IPS DF 19.7 (cell line): ENCODE results near the gene CHML.
"Not testable (repeated sequence)": the region's sequence is repeated elsewhere in the genome, so short reads cannot be mapped to it uniquely, and the experiment has no call there.

Experiments
- DNase-seq: peaks from one replicate; pipeline ENCODE4 v3.0.0-alpha.2; 2013; ENCODE audit warnings: low read depth, low spot score

CHML gene

GRCh38 chr1:241640149-241640866, at the start of gene CHML, which contains the start of gene OPN3:
CHML (minus strand) TSS chr1:241640369; CDS start chr1:241635766, 4,603 bp downstream.
OPN3 (minus strand) TSS chr1:241640369; CDS start chr1:241640254, 115 bp downstream.
- no peak for DNase-seq

GRCh38 chr1:241688940-241689368, 48.8 kb upstream of the CHML start:
- DNase-seq: no peak

- DNase-seq: no peak
Observed at GRCh38 chr1:241684108-241684507, 43.9 kb upstream of the CHML start.

GRCh38 chr1:241682921-241683320, 42.8 kb upstream of the CHML start:
- DNase-seq: no peak

- not testable (repeated sequence) for DNase-seq
Observed at GRCh38 chr1:241681861-241682448, 41.8 kb upstream of the CHML start.

GRCh38 chr1:241679961-241680360, 39.8 kb upstream of the CHML start:
- DNase-seq: no peak

GRCh38 chr1:241679404-241679803, 39.2 kb upstream of the CHML start:
- no peak for DNase-seq

GRCh38 chr1:241678536-241678935, 38.4 kb upstream of the CHML start:
- DNase-seq: no peak

GRCh38 chr1:241677201-241677600, 37.0 kb upstream of the CHML start:
- DNase-seq: no peak

- no peak for DNase-seq
Observed at GRCh38 chr1:241675983-241676382, 35.8 kb upstream of the CHML start.

- no peak for DNase-seq
Observed at GRCh38 chr1:241674805-241675384, 34.7 kb upstream of the CHML start.

- no peak for DNase-seq
Observed at GRCh38 chr1:241672301-241672700, 32.1 kb upstream of the CHML start.

- DNase-seq: no peak
Observed at GRCh38 chr1:241666419-241666818, 26.2 kb upstream of the CHML start.

GRCh38 chr1:241660424-241660972, 20.3 kb upstream of the CHML start:
- DNase-seq: no peak

GRCh38 chr1:241659016-241659415, 18.8 kb upstream of the CHML start:
- DNase-seq: not testable (repeated sequence)

GRCh38 chr1:241658081-241658793, 18.1 kb upstream of the CHML start:
- DNase-seq: no peak

GRCh38 chr1:241654641-241655040, 14.5 kb upstream of the CHML start:
- DNase-seq: no peak

- DNase-seq: no peak
Observed at GRCh38 chr1:241654019-241654418, 13.8 kb upstream of the CHML start.

GRCh38 chr1:241652012-241652411, 11.8 kb upstream of the CHML start, which contains the start of gene WDR64:
WDR64 (plus strand) TSS chr1:241652281; CDS start chr1:241652485, 204 bp downstream.
- DNase-seq: no peak

- no peak for DNase-seq
Observed at GRCh38 chr1:241648159-241648558, 8.0 kb upstream of the CHML start.

- no peak for DNase-seq
Observed at GRCh38 chr1:241647658-241648057, 7.5 kb upstream of the CHML start.

- no peak for DNase-seq
Observed at GRCh38 chr1:241646201-241646600, 6.0 kb upstream of the CHML start.
